HepG2 (cell line): ENCODE results near the gene SDC3.

Experiments
- ATF2 ChIP-seq: sonication (generic); formaldehyde crosslinking; IDR thresholded peaks from 2 replicates; pipeline ENCODE4 v1.4.0; 2020; ENCODE audit warnings: missing genetic modification reagents
- CHD4 ChIP-seq: fragments of 200-600 bp; sonication (generic); IDR thresholded peaks from 2 replicates; pipeline ENCODE4 v1.7.0; 2017; ENCODE audit warnings: mild to moderate bottlenecking, low read length, borderline replicate concordance
- DMAP1 ChIP-seq: IDR thresholded peaks from 2 replicates; pipeline ENCODE4 v1.6.1; 2016
- TCF7 ChIP-seq: sonication (generic); IDR thresholded peaks from 2 replicates; pipeline ENCODE4 v1.6.1; 2016; ENCODE audit warnings: antibody characterized with exemption, low read depth
- ZNF687 ChIP-seq: sonication (generic); formaldehyde crosslinking; IDR thresholded peaks from 2 replicates; pipeline ENCODE4 v1.5.1; 2020; ENCODE audit warnings: mild to moderate bottlenecking, missing genetic modification reagents, moderate library complexity
- ZNF878 ChIP-seq: sonication (generic); formaldehyde crosslinking; IDR thresholded peaks from 2 replicates; pipeline ENCODE4 v1.8.1; 2023; ENCODE audit warnings: mild to moderate bottlenecking, missing genetic modification reagents, moderate library complexity
- TF ChIP-seq, protein P1 (sequence below): sonication (generic); formaldehyde crosslinking; IDR thresholded peaks from 2 replicates; pipeline ENCODE4 v1.4.0; 2020; ENCODE audit warnings: low read depth, mild to moderate bottlenecking, missing genetic modification reagents
- TF ChIP-seq, protein P2 (sequence below): sonication (generic); formaldehyde crosslinking; IDR thresholded peaks from 2 replicates; pipeline ENCODE4 v1.5.0; 2020; ENCODE audit warnings: mild to moderate bottlenecking, missing genetic modification reagents, moderate library complexity

DNA sequence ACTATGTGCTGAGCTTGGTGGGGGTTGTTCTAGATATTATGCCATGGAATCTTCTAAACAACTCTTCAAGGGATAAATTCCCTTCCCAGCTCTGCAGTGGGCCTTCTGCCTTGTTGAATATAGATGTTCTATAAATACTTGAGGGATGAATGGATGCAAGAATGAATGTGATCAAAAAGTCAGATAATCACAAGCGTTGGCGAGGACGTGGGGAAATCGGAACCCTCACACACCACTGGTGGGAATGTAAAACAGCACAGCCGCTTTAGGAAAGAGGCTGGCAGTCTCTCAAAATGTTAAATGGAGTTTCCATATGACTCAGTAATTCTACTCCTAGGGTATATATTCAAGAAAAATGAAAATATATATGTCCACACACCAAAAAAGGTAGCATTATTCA, 19.0 kb downstream of the SDC3 start:
- TF ChIP-seq TCF7 (no peak), DMAP1 (CRISPR knock-in tag) (no peak), ZNF878 (no peak), CHD4 (no peak), ZNF687 (CRISPR knock-in tag) (no peak), ATF2 (no peak)
- TF ChIP-seq, protein P1, sequence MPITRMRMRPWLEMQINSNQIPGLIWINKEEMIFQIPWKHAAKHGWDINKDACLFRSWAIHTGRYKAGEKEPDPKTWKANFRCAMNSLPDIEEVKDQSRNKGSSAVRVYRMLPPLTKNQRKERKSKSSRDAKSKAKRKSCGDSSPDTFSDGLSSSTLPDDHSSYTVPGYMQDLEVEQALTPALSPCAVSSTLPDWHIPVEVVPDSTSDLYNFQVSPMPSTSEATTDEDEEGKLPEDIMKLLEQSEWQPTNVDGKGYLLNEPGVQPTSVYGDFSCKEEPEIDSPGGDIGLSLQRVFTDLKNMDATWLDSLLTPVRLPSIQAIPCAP (CRISPR knock-in tag) = no peak
- TF ChIP-seq, protein P2, sequence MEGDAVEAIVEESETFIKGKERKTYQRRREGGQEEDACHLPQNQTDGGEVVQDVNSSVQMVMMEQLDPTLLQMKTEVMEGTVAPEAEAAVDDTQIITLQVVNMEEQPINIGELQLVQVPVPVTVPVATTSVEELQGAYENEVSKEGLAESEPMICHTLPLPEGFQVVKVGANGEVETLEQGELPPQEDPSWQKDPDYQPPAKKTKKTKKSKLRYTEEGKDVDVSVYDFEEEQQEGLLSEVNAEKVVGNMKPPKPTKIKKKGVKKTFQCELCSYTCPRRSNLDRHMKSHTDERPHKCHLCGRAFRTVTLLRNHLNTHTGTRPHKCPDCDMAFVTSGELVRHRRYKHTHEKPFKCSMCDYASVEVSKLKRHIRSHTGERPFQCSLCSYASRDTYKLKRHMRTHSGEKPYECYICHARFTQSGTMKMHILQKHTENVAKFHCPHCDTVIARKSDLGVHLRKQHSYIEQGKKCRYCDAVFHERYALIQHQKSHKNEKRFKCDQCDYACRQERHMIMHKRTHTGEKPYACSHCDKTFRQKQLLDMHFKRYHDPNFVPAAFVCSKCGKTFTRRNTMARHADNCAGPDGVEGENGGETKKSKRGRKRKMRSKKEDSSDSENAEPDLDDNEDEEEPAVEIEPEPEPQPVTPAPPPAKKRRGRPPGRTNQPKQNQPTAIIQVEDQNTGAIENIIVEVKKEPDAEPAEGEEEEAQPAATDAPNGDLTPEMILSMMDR (CRISPR knock-in tag) = no peak
